Skeletal muscle cell (primary cell): ENCODE data around the gene TPRA1.

Experiments used
- DNase-seq: peaks from one replicate; pipeline ENCODE4 v3.0.0-alpha.2; 2010; ENCODE audit warnings: low read depth
- H3K4me3 ChIP-seq: 2 replicates; pipeline ENCODE4 v1.5.1; 2011; ENCODE audit warnings: low read depth, mild to moderate bottlenecking, control low read depth, low read length, moderate library complexity

TPRA1 gene

DNA sequence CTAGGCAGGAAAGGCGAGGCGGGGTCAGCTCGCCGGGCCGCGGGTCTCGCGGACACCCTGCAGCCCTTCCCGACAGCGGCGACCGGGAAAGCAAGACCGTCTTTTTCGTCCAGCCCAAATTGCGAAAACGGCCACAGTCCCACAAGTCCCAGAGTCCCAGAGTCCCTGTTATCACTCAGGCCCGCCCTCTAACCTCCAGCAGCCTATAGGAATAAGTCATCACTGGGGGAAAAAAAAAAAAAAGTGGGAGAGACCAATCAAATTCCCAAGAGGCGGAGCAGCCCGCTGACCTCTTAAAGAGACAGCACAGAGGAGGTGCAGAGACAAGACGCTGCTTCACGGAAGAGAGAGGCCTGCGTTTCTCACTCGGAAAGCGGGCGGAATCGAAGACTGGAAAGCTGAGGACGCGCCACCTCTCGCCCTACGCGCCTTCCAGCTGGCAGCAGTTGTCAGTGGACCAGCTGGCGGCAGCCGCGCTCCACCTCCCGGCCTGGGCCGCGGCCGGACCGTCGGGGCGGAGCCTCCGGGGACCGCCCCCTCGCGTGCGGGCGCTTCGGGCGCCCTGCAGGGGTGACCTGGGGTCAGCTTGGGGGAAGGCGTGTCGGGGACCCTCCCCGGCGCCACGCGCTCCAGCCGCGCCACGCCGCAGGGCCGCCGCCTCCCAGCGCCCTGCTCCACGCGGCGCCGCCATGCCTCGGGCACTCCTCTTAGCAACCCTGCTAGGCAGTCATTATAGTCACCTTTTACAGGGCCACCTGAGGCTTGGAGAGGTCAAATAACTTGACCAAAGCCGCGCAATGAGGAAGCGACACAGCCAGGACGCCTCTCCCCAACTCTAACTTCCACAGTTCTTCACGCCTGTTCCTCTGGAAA lies at the start of gene TPRA1:
Gene TPRA1, minus strand, starts transcription at position 141 of the 873 bp plus-strand sequence. CDS start 10,587 bp downstream, outside the sequence.
- DNase-seq = peak; percentile 91
- peak within 1 kb of the TSS; percentile 90 for H3K4me3 ChIP-seq

DNA sequence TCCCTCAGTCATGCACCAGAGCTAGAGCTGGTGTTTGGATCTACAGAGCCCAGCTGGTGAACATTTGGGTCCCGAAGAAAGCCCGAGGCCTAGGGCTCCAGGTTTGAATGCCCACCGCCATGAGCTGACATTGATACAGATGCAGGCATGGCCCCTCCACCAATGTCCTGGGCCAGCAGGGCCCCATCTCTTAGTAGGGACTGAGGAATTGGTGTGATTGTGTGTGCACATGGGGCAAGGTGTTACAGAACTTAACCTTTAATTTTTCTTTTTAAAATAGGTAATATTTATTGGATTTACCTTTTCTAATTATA lies 49.5 kb upstream of the TPRA1 start:
- no peak for DNase-seq
- no peak overlapping the region for H3K4me3 ChIP-seq

DNA sequence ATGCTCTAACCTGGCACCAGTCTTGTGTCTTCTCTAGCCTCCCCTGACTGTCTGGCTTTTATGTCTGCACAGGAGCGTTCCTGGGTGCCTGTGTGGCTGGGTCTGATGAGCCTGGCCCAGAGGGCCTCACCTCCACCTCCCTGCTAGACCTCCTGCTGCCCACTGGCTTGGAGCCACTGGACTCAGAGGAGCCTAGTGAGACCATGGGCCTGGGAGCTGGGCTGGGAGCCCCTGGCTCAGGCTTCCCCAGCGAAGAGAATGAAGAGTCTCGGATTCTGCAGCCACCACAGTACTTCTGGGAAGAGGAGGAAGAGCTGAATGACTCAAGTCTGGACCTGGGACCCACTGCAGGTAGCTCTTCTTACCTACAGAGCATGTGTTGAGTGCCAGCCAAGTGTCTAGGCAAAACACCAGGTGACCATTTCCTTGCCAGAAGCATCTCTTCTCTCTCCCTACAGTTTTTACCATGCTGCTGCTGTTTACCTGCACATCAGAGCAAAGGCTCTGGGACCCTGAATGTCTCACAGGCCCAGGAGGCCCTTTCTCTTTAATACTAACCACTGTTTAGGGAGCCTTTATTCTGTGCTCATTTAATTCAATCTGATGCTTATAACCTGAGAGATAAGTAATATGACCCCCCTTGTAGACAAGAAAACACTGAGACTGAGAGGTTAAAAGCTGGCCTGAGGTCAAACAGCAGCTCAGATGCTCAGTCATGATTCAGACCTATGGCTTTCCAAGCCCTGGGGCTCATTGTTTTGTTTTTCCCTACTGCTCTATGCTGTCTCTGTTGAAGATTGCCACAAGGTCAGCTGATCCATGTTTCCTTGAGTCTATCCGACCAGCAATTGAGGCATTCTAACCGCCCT lies 48.9 kb upstream of the TPRA1 start:
- no peak for DNase-seq
- H3K4me3 ChIP-seq = no peak overlapping the region

- DNase-seq = no peak
Measured at GRCh38 chr3:127637971-127638370, 47.4 kb upstream of the TPRA1 start.

DNA sequence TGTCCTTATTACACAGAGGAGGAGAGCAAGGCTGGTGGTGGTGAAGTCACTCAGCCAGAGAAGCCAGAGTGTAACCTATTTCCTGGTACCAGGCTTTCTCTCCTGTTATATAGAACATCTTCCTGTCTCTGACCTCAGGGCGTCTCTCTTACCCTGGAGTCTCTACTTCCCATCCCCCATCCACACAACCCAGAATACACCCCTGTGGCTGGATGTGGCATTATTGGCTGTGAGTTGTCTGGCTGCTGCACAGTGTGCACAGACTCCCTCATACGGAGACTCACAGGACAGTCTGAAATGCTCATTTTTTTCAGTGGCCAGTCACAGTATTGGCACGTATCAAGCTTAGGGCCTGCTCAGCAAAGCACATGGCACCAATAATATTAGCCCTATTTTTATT lies 47.0 kb upstream of the TPRA1 start:
- H3K4me3 ChIP-seq = no peak overlapping the region
- no peak for DNase-seq

More at GRCh38 chr3:127637971-127638370, 47.4 kb upstream of the TPRA1 start:
- H3K4me3 ChIP-seq = no peak overlapping the region

- DNase-seq = no peak
- no peak overlapping the region for H3K4me3 ChIP-seq
Measured at GRCh38 chr3:127634653-127635052, 44.1 kb upstream of the TPRA1 start.

DNA sequence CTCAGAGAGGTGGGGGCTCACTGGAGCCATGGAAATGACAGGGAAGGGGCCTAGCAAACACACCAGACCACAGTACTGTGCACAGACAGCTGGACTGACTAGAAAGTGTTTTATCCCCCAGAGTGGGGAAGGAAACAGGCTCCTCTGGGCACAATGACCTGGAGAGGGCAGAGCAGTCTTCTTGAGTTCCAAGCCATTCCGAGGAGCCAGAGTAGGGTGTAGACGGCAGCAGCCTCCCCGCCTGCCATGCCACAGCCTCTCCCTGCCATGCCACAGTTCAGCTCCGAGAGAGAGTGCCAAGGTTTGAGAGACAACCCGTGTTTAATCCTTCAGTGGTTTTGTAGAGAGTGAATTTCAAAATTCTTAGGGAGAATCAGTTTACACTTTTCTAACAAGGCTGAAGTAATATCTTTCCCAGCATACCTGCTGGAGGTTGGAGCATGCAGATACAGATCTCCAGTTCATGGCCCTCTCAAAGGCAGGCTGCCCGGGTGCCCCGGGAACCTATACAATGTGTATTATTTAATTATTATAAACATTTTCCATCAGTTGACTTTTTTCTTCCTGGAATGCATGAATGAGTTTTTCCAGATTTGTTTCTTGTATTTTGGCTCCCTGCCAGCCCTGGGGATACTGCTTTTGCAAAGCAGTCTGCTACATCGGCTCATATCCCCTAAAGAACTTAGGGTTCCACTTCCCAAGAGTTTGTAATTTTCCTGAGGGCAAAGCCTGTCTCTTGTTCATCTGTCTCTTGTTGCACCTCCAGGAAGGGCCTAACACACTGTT lies 41.7 kb upstream of the TPRA1 start:
- no peak overlapping the region for H3K4me3 ChIP-seq
- DNase-seq = no peak

DNA sequence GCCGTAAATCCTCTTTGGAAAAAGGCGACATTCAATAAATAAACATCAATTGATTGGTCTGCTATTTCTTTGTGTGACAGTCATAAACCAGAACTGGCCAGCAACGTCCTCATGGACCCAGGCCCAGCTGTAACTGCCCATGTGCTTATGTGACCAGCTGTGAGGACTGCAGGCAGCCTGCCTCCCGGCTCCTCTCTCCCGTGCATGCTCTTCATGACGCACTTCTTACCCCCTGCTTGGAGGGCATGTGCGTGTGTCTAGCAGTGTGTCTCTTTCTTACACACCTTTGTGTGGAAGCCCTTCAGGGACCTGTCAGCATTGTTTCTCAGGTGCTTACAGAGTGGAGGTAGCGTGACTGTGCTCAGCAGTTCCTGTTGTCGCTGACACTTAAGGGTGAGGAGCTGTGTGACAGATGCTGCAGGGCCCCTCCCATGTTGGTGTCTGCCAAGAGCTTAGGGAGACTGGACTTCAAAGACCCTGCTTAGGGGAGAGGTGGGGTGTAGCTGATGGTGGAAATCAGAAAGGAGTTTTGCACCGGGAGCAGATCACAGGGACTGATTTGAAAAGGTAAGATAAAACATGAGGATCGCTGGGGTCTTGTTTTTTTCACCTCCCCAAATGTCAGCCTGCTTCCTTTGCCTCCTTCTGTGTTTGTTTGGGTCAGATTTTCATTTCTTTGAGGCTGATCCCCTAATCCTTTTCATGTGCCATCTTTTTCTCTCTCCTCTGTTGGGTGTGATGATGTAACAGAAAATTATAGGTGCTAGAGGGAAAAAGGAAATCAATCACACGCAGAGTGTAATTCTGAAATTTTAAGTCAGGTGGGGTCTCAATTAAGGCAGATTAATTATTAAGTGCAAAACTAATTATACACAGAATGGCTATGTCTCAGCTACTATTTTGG lies 40.5 kb upstream of the TPRA1 start:
- H3K4me3 ChIP-seq = no peak overlapping the region
- no peak for DNase-seq

DNA sequence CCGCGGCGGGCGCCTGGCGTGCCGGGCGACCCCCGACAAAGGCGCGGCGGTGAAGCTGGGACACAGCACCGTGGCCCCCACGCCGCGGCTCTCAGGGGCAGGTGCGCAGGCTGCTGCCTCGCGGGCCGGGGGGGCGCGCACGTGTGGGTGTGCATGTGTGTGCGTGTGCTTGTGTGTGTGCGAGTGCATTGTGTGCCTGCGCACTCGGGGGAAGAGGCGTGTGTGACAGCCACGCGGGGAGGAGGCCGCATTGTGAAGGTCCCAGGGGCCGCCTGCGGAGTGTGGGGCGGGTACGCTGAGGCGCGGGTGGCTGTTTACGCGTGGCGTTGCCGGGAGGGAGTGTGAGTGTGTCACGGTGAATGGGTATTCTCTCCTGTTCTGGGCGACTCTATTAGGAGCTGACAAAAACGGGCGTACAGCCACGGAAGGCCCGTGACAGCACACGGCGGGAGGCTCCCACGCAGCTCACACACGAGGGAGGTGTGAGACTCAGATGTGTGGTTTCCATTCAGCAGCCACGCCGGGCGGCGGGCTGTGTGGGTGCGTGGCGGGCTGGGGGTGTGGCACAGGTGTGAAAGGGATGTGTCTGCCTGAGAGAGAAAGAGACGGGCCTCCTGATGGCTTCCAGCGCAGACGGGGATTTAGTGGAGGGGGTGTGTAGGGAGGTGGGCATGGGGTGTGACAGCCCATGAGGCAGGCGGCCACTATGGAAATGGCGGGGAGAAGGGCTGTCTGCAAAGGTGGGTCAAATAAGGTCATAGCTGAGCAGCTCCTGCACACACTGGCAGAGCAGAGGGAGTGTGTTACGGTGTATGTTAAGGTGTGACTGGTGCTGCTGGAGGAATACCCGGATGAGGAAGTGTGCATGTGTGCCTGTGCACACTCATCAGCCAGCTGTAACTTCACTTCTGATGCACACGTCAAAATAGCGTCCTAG lies 39.2 kb upstream of the TPRA1 start:
- H3K4me3 ChIP-seq = peak overlapping the region; percentile 48
- no peak for DNase-seq

- peak; percentile 20 for DNase-seq
- peak within 1 kb of the TSS; percentile 48 for H3K4me3 ChIP-seq
Measured at GRCh38 chr3:127628788-127629466, 38.4 kb upstream of the TPRA1 start, which contains the start of gene PODXL2. Gene PODXL2 (plus strand): TSS chr3:127629185. CDS start chr3:127629220, 35 bp downstream.

DNA sequence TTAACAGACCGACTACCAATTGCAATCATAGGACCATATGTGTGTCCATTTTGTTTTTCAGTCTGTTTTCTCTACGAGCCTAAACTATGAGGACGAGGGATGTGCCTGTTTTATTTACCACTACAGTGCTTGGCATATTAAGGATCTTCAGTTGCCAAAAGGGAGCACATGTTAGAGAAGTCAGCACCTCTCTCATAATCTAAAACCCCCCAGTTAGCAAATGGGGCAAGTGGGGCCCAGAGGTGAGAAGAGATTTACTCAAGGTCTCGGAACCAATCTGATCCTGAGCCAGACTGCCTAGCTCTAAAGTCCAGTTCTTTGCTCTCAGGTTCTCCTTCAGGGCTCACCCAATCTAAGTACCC lies 37.9 kb upstream of the TPRA1 start:
- H3K4me3 ChIP-seq = peak overlapping the region; percentile 25
- no peak for DNase-seq

- no peak overlapping the region for H3K4me3 ChIP-seq
- no peak for DNase-seq
Measured at GRCh38 chr3:127625821-127626220, 35.3 kb upstream of the TPRA1 start.

DNA sequence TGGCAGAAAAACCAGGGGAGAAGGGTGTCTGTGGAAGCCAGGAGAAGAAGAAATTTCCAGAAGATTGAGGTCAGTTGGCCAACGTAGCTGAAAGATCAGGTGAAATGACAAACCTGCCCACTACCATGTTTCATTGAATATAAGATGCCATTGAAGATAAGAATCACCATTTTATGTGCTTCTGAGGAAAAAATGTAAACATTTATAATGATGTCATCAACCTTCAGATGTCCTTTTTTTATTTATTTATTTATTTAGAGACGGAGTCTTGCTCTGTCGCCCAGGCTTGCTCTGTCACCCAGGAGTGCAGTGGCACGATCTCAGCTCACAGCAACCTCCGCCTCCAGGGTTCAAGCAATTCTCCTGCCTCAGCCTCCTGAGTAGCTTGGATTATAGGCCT lies 33.5 kb upstream of the TPRA1 start:
- no peak overlapping the region for H3K4me3 ChIP-seq
- DNase-seq = no peak

DNA sequence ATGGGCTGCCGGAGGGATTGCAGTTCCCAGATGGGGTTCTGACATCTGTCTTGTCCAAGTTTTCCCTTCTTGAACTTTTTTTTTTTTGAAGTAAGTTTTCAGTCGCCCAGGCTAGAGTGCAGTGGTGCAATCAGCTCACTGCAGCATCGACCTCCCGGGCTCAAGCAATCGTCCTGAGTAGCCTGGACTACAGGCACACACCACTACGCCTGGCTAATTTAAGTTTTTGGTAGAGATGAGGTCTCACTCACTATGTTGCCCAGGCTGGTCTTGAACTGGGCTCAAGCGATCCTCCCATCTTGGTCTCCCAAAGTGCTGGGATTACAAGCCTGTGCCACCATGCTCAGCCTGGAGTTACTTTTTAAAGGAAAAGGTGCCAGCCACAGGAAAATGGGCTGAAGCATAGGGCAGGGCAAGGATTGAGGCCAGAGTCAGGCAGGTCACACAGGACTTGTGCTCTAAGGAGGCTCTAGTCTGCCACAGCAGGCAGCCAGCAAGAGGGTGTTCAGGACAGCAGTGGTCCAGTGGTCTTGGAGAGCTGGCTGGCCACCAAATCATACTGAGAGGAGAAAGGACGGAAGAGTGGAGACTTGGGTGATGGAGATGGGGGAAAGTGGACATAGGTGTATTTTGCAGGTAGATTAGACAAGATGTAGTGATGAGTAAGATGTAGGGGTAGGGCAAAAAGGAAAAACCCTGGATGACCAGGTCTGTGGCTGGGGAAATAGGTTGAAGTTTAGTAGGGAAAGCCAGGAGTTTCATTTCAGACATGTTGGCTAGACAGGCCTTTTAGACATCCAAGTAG lies 32.4 kb upstream of the TPRA1 start:
- DNase-seq = no peak
- H3K4me3 ChIP-seq = no peak overlapping the region

DNA sequence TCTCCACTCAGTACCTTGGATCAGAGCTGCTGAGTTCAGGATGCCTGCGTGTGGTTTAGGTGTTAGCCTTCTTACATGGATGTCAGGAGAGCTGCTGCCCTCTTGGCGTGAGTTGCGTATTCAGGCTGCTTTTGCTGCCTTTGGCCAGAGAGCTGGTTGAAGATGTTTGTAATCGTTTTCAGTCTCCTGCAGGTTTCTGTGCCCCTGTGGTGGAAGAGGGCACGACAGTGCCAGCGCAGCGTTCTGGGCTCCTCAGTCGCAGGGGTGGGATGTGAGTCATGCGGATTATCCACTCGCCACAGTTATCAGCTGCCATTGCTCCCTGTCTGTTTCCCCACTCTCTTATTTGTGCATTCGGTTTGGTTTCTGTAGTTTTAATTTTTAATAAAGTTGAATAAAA lies 31.5 kb upstream of the TPRA1 start:
- DNase-seq = no peak
- H3K4me3 ChIP-seq = no peak overlapping the region

DNA sequence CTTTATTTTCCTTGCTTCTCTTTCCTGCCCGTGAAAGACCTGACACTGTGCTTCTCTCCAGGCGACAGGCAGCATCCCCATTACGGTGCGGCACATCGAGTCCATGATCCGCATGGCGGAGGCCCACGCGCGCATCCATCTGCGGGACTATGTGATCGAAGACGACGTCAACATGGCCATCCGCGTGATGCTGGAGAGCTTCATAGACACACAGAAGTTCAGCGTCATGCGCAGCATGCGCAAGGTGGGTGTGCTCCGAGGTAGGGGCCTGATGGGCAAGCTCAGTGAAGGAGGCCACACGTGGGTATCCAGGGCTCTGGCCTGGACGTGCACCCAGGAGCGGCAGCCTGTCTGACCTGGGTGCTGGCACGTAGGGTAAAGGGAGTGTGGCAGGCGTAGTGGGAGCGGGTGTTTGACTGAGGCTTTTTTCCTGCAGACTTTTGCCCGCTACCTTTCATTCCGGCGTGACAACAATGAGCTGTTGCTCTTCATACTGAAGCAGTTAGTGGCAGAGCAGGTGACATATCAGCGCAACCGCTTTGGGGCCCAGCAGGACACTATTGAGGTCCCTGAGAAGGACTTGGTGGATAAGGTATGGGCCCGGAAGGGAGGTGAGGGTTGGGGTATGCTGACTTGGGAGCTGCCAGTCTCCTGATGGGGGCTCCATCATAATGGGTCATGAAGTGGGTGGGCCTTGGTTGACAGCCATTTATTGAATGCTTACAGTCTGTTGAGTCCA lies 30.3 kb upstream of the TPRA1 start:
- H3K4me3 ChIP-seq = no peak overlapping the region
- no peak for DNase-seq
